ENCODE data around the gene CSNK1E.
"Not testable (repeated sequence)": the region's sequence is repeated elsewhere in the genome, so short reads cannot be mapped to it uniquely, and the experiment has no call there.

DNA sequence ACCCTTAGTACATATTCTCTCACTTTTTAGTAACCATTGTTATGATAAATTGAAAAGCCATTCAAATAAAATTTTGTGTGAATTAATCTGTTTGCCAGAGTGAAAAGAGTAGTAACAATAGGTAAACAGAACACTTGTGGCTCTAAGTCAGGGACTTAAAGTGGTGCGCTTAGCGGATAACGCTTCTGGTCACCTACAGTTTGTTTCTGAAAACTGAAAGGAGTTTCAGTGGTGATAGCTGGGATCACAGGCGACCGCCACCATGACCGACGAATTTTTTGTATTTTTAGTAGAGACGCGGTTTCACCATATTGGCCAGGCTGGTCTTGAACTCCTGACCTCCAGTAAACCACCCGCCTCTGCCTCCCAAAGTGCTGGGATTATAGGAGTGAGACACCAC is 40.7 kb upstream of the CSNK1E start:
- TF ChIP-seq, protein P1, sequence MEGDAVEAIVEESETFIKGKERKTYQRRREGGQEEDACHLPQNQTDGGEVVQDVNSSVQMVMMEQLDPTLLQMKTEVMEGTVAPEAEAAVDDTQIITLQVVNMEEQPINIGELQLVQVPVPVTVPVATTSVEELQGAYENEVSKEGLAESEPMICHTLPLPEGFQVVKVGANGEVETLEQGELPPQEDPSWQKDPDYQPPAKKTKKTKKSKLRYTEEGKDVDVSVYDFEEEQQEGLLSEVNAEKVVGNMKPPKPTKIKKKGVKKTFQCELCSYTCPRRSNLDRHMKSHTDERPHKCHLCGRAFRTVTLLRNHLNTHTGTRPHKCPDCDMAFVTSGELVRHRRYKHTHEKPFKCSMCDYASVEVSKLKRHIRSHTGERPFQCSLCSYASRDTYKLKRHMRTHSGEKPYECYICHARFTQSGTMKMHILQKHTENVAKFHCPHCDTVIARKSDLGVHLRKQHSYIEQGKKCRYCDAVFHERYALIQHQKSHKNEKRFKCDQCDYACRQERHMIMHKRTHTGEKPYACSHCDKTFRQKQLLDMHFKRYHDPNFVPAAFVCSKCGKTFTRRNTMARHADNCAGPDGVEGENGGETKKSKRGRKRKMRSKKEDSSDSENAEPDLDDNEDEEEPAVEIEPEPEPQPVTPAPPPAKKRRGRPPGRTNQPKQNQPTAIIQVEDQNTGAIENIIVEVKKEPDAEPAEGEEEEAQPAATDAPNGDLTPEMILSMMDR (IDR thresholded peaks at IDR 0.05) = not testable (repeated sequence)
- TF ChIP-seq POLR2A, POLR2AphosphoS5 (IDR thresholded peaks at IDR 0.05): not testable (repeated sequence)

All from upper lobe of left lung (tissue), 4 donors.